OCI-LY3 (cell line): ENCODE data around the gene SMCO2.

Experiments
- H2AFZ ChIP-seq: fragments of 200-600, 300-600 bp; shearing (Covaris generic); 2 replicates; pipeline ENCODE4 v1.6.0; 2014; ENCODE audit warnings: antibody characterized with exemption, low read depth, low read length
- H3K27ac ChIP-seq: fragments of 200-600, 300-600 bp; sonication (generic); 2 replicates; pipeline ENCODE4 v1.5.1; 2014; ENCODE audit warnings: mild to moderate bottlenecking, low read length, moderate library complexity, mixed read lengths
- H3K27me3 ChIP-seq: fragments of 200-600, 300-600 bp; sonication (generic); 2 replicates; pipeline ENCODE4 v1.6.1; 2014; ENCODE audit warnings: low read depth, low read length, mixed read lengths
- H3K36me3 ChIP-seq: fragments of 200-600, 300-600 bp; sonication (generic); replicated peaks from 2 replicates; pipeline ENCODE3; 2014; ENCODE audit warnings: low read depth, low read length, mixed read lengths
- H3K4me1 ChIP-seq: fragments of 300-600, 200-600 bp; sonication (generic); 2 replicates; pipeline ENCODE4 v1.6.1; 2014; ENCODE audit warnings: low read length, mixed read lengths
- H3K4me2 ChIP-seq: fragments of 200-600, 300-600 bp; sonication (generic); 2 replicates; pipeline ENCODE4 v1.6.1; 2014; ENCODE audit warnings: low read length, mixed read lengths
- H3K4me3 ChIP-seq: fragments of 300-600, 200-600 bp; sonication (generic); 2 replicates; pipeline ENCODE4 v1.5.1; 2014; ENCODE audit warnings: antibody characterized with exemption, mild to moderate bottlenecking, low read length, moderate library complexity
- H3K79me2 ChIP-seq: fragments of 300-600, 200-600 bp; shearing (Covaris generic); 2 replicates; pipeline ENCODE4 v1.6.1; 2014; ENCODE audit warnings: mild to moderate bottlenecking, low read length, mixed read lengths
- H3K9ac ChIP-seq: fragments of 300-600, 200-600 bp; shearing (Covaris generic); 2 replicates; pipeline ENCODE4 v1.6.0; 2014; ENCODE audit warnings: mild to moderate bottlenecking, low read length, moderate library complexity
- H3K9me3 ChIP-seq: fragments of 200-600, 300-600 bp; shearing (Covaris generic); 2 replicates; pipeline ENCODE4 v1.6.1; 2014; ENCODE audit warnings: low read length, mixed read lengths; ENCODE audit not compliant: insufficient read depth
- H4K20me1 ChIP-seq: fragments of 200-600, 300-600 bp; sonication (generic); 2 replicates; pipeline ENCODE4 v1.6.1; 2016; ENCODE audit warnings: low read length, mixed read lengths; ENCODE audit not compliant: insufficient read depth
- CTCF ChIP-seq: fragments of 200-600, 300-600 bp; sonication (generic); IDR thresholded peaks from 2 replicates; pipeline ENCODE4 v1.5.1; 2014; ENCODE audit warnings: antibody characterized with exemption, low read length, low read depth
- EZH2phosphoT487 ChIP-seq: fragments of 200-600 bp; shearing (Covaris generic); IDR thresholded peaks from 2 replicates; pipeline ENCODE4 v1.6.1; 2018; ENCODE audit warnings: antibody characterized with exemption, mixed run types, low read depth

SMCO2 gene

DNA sequence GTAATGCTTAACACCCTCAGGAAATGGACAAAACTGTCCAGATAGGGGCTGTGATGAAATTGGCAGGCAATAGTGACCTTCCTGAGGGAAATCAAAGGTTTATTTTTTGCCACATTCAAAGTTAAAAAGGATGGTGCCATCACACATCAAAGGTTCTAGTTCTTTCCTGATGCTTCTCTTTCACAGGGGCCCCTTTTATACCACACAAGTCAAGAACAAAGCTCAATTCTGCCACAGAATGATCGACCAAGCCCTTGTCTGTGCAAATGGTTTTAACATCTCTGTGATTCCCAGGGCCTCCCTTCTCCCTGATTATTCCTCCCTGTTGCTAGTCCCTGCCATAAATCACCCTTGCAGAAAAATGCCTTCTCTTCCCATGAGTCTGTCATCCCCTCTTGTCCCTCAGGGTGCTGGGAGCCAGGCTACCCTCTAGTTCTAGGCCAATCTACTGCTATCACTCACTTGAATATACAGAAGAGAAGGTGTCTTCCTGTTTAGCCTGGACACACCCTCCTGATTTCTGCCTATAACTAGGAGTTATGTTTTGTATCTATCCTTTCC, 22.7 kb downstream of the SMCO2 start:
- Histone ChIP-seq H3K4me1 (no peaks in the 10 kb centered on the region), H3K27ac (no peak overlapping the region), H4K20me1 (no peaks in the 10 kb centered on the region), H3K36me3 (no peaks in the 10 kb centered on the region), H3K4me3 (no peak overlapping the region), H3K9ac (no peak overlapping the region), H3K9me3 (no peaks in the 10 kb centered on the region), H2AFZ (no peak overlapping the region), H3K79me2 (no peaks in the 10 kb centered on the region), H3K27me3 (no peaks in the 10 kb centered on the region), H3K4me2 (no peak overlapping the region)
- TF ChIP-seq EZH2phosphoT487 = no peak
- TF ChIP-seq CTCF = no peak

GRCh38 chr12:27472604-27473003, 26.1 kb downstream of the SMCO2 start:
- H3K4me2 ChIP-seq = no peak overlapping the region
- TF ChIP-seq CTCF (no peak), EZH2phosphoT487 (no peak)

DNA sequence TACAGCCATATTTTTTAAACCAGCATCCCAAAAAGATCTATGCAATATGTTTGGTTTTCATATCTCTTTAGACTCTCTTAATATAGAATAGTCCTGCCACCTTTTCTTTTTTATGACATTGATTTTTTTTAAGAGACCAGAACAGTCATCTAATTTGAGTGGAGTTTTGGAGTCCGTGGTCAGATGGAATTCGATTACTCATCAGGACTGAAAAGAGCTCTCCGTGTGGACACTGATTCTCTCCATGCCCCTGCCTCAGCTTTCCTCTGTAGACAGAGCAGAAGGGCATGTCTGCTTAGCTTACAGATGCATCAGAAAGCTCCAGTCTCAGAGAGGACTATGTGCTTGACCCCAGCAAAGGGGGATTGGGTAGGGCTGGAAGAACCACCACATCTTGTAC, 27.8 kb downstream of the SMCO2 start:
- H3K4me1 ChIP-seq = no peaks in the 10 kb centered on the region
- H3K4me2 ChIP-seq = no peak overlapping the region
- no peak overlapping the region for H2AFZ ChIP-seq
- H3K79me2 ChIP-seq = no peaks in the 10 kb centered on the region
- H3K9ac ChIP-seq = no peak overlapping the region
- H3K36me3 ChIP-seq = peaks cover 9% of the 10 kb centered on the region
- H3K4me3 ChIP-seq = no peak overlapping the region
- H3K9me3 ChIP-seq = peaks cover 13% of the 10 kb centered on the region; the same call in 1 of the 2 replicates
- H3K27me3 ChIP-seq = no peaks in the 10 kb centered on the region
- no peaks in the 10 kb centered on the region for H4K20me1 ChIP-seq
- no peak overlapping the region for H3K27ac ChIP-seq
- TF ChIP-seq EZH2phosphoT487 (no peak), CTCF (no peak)

More at GRCh38 chr12:27472604-27473003, 26.1 kb downstream of the SMCO2 start:
- Histone ChIP-seq H3K27ac (no peak overlapping the region), H3K4me3 (no peak overlapping the region), H3K9me3 (peaks cover 9% of the 10 kb centered on the region; the same call in 1 of the 2 replicates), H3K79me2 (no peaks in the 10 kb centered on the region), H3K27me3 (no peaks in the 10 kb centered on the region), H2AFZ (no peak overlapping the region), H4K20me1 (no peaks in the 10 kb centered on the region), H3K9ac (no peak overlapping the region), H3K36me3 (peaks cover 6% of the 10 kb centered on the region), H3K4me1 (no peaks in the 10 kb centered on the region)

- no peak overlapping the region for H2AFZ ChIP-seq
- no peaks in the 10 kb centered on the region for H4K20me1 ChIP-seq
- no peaks in the 10 kb centered on the region for H3K27me3 ChIP-seq
- H3K4me3 ChIP-seq = no peak overlapping the region
- peaks cover 13% of the 10 kb centered on the region; the same call in 1 of the 2 replicates for H3K9me3 ChIP-seq
- no peak overlapping the region for H3K9ac ChIP-seq
- no peaks in the 10 kb centered on the region for H3K4me1 ChIP-seq
- H3K4me2 ChIP-seq = no peak overlapping the region
- no peak overlapping the region for H3K27ac ChIP-seq
- peaks cover 9% of the 10 kb centered on the region for H3K36me3 ChIP-seq
- TF ChIP-seq CTCF (no peak), EZH2phosphoT487 (no peak)
- H3K79me2 ChIP-seq = no peaks in the 10 kb centered on the region
Measured at GRCh38 chr12:27477049-27477448, 30.5 kb downstream of the SMCO2 start.
